Neuronal stem cell (in vitro differentiated cells): ENCODE measurements around the gene SAMSN1.
"Not testable (repeated sequence)": the region's sequence is repeated elsewhere in the genome, so short reads cannot be mapped to it uniquely, and the experiment has no call there.

Experiments
- DNase-seq: peaks from one replicate; pipeline ENCODE4 v3.0.0-alpha.2; 2013; ENCODE audit warnings: low spot score
- H2AFZ ChIP-seq: one replicate; pipeline ENCODE4 v1.6.1; 2013; ENCODE audit warnings: mild to moderate bottlenecking, low read length, inconsistent platforms
- H2AK5ac ChIP-seq: 2 replicates; pipeline ENCODE4 v1.6.1; 2013; ENCODE audit warnings: low read depth, mild to moderate bottlenecking, inconsistent platforms, low read length, moderate library complexity, mixed read lengths
- H2BK120ac ChIP-seq: 2 replicates; pipeline ENCODE4 v1.6.1; 2013; ENCODE audit warnings: low read depth, mild to moderate bottlenecking, inconsistent platforms, low read length, moderate library complexity, mixed read lengths
- H2BK12ac ChIP-seq: one replicate; pipeline ENCODE4 v1.6.1; 2013; ENCODE audit warnings: low read length, inconsistent platforms
- H2BK15ac ChIP-seq: 2 replicates; pipeline ENCODE4 v1.6.1; 2013; ENCODE audit warnings: mild to moderate bottlenecking, low read length, inconsistent platforms, mixed read lengths
- H2BK5ac ChIP-seq: one replicate; pipeline ENCODE4 v1.6.1; 2013; ENCODE audit warnings: inconsistent platforms, mild to moderate bottlenecking, low read length, moderate library complexity
- H3K14ac ChIP-seq: one replicate; pipeline ENCODE4 v1.6.1; 2013; ENCODE audit warnings: low read length, inconsistent platforms
- H3K18ac ChIP-seq: 2 replicates; pipeline ENCODE4 v1.6.1; 2013; ENCODE audit warnings: low read length, inconsistent platforms
- H3K23ac ChIP-seq: 2 replicates; pipeline ENCODE4 v1.6.1; 2013; ENCODE audit warnings: low read depth, mild to moderate bottlenecking, mixed read lengths, low read length, inconsistent platforms; ENCODE audit not compliant: poor library complexity
- H3K27ac ChIP-seq: replicated peaks from 3 replicates; pipeline ENCODE4 v1.5.1; 2013; ENCODE audit warnings: low read length, inconsistent platforms
- H3K27me3 ChIP-seq, 3 experiments: 2 replicates each; pipeline ENCODE4 v1.6.1; 2013; ENCODE audit warnings: low read length in 3 of 3, mild to moderate bottlenecking in 2 of 3, inconsistent platforms in 1 of 3, low read depth in 1 of 3, mixed read lengths in 1 of 3, moderate library complexity in 1 of 3; ENCODE audit not compliant: control insufficient read depth in 3 of 3, insufficient read depth in 3 of 3
- H3K36me3 ChIP-seq, 2 donors: replicated peaks in 1 of 2; 2 replicates each; pipeline ENCODE4 v1.6.1; 2013; ENCODE audit warnings: low read length in 2 of 2; ENCODE audit not compliant: control insufficient read depth in 2 of 2, insufficient read depth in 2 of 2
- H3K4ac ChIP-seq: 2 replicates; pipeline ENCODE4 v1.6.1; 2013; ENCODE audit warnings: inconsistent platforms, mild to moderate bottlenecking, low read length, moderate library complexity
- H3K4me1 ChIP-seq, 2 donors: 1 replicate in 1 of 2; 2 replicates in 1 of 2; pipeline ENCODE4 v1.6.1; 2013; ENCODE audit warnings: low read length in 2 of 2, low read depth in 1 of 2; ENCODE audit not compliant: control insufficient read depth in 2 of 2, insufficient read depth in 1 of 2
- H3K4me2 ChIP-seq: one replicate; pipeline ENCODE4 v1.6.1; 2013; ENCODE audit warnings: mild to moderate bottlenecking, low read length, inconsistent platforms; ENCODE audit not compliant: insufficient read depth, poor library complexity, severe bottlenecking
- H3K4me3 ChIP-seq, 2 donors: 2 replicates each; pipeline ENCODE4 v1.5.1; 2013; ENCODE audit warnings: low read length in 2 of 2, mild to moderate bottlenecking in 2 of 2, inconsistent platforms in 1 of 2, moderate library complexity in 1 of 2
- H3K79me1 ChIP-seq: one replicate; pipeline ENCODE4 v1.6.1; 2013; ENCODE audit warnings: low read depth, mild to moderate bottlenecking, inconsistent platforms, low read length, moderate library complexity
- H3K9ac ChIP-seq: one replicate; pipeline ENCODE4 v1.6.1; 2013; ENCODE audit warnings: mild to moderate bottlenecking, low read depth, low read length, inconsistent platforms; ENCODE audit not compliant: poor library complexity
- H3K9me3 ChIP-seq, 2 donors: replicated peaks in 1 of 2; 2 replicates each; pipeline versions ENCODE3 to v1.6.1; 2013; ENCODE audit warnings: low read length in 2 of 2, mild to moderate bottlenecking in 2 of 2, inconsistent platforms in 1 of 2, low read depth in 1 of 2, mixed read lengths in 1 of 2, moderate library complexity in 1 of 2; ENCODE audit not compliant: control insufficient read depth in 2 of 2, insufficient read depth in 1 of 2
- H4K8ac ChIP-seq: one replicate; pipeline ENCODE4 v1.6.1; 2013; ENCODE audit warnings: low read depth, mild to moderate bottlenecking, inconsistent platforms, low read length, moderate library complexity
- H4K91ac ChIP-seq: one replicate; pipeline ENCODE4 v1.6.1; 2013; ENCODE audit warnings: low read length, low read depth, mild to moderate bottlenecking, inconsistent platforms; ENCODE audit not compliant: poor library complexity
- WGBS, 2 donors: extraction: QIAGEN DNeasy Blood & Tissue Kit; methylation state at CpG; one replicate each; pipeline ENCODE4 v1.1.7; 2013; ENCODE audit warnings: missing lambda C conversion rate in 2 of 2, mixed read lengths in 1 of 2; ENCODE audit not compliant: insufficient read length in 2 of 2, insufficient replicate concordance in 1 of 2; ENCODE audit errors: extremely low coverage in 2 of 2; 5-methylcytosine and 5-hydroxymethylcytosine counted together

SAMSN1 gene

GRCh38 chr21:14550135-14550534, 4.0 kb upstream of the SAMSN1 start:
- H3K9me3 ChIP-seq = no peaks in the 10 kb centered on the region
- no peak overlapping the region for H3K4ac ChIP-seq
- H3K27me3 ChIP-seq = no peaks in the 10 kb centered on the region
- no peaks in the 10 kb centered on the region for H3K79me1 ChIP-seq
- H3K36me3 ChIP-seq = no peaks in the 10 kb centered on the region
- no peak overlapping the region for H2BK5ac ChIP-seq
- H3K27ac ChIP-seq = no peak overlapping the region
- no peak overlapping the region for H2BK120ac ChIP-seq
- no peak overlapping the region for H4K8ac ChIP-seq
- no peak overlapping the region for H3K9ac ChIP-seq
- no peak for DNase-seq
- no peak overlapping the region for H2AFZ ChIP-seq
- no peak overlapping the region for H2BK12ac ChIP-seq
- H4K91ac ChIP-seq = no peak overlapping the region
- H3K4me3 ChIP-seq = no peak overlapping the region
- no peak overlapping the region for H3K4me2 ChIP-seq
- H3K4me1 ChIP-seq = no peaks in the 10 kb centered on the region
- H3K18ac ChIP-seq = no peak overlapping the region
- WGBS, 2 donors = no CpG with 5 or more reads among the region's 3 CpGs
- no peak overlapping the region for H3K23ac ChIP-seq
- H2BK15ac ChIP-seq = no peak overlapping the region
- H3K14ac ChIP-seq = no peak overlapping the region
- H2AK5ac ChIP-seq = no peak overlapping the region

- H3K27ac ChIP-seq = no peak overlapping the region
- H3K18ac ChIP-seq = no peak overlapping the region
- no peak overlapping the region for H2BK12ac ChIP-seq
- no CpG with 5 or more reads among the region's 2 CpGs for WGBS, 2 donors
- no peak overlapping the region for H4K8ac ChIP-seq
- no peak overlapping the region for H2BK5ac ChIP-seq
- H2BK15ac ChIP-seq = no peak overlapping the region
- H3K14ac ChIP-seq = no peak overlapping the region
- H3K36me3 ChIP-seq = no peaks in the 10 kb centered on the region
- no peak overlapping the region for H3K4me2 ChIP-seq
- H4K91ac ChIP-seq = no peak overlapping the region
- H3K27me3 ChIP-seq = no peaks in the 10 kb centered on the region
- H2AK5ac ChIP-seq = no peak overlapping the region
- DNase-seq = no peak
- no peak overlapping the region for H2BK120ac ChIP-seq
- no peaks in the 10 kb centered on the region for H3K79me1 ChIP-seq
- H3K23ac ChIP-seq = no peak overlapping the region
- no peaks in the 10 kb centered on the region for H3K9me3 ChIP-seq
- H3K9ac ChIP-seq = no peak overlapping the region
- H3K4me1 ChIP-seq = no peaks in the 10 kb centered on the region
- no peak overlapping the region for H3K4ac ChIP-seq
- no peak overlapping the region for H3K4me3 ChIP-seq
- H2AFZ ChIP-seq = no peak overlapping the region
Observed at GRCh38 chr21:14548779-14549178, 2.7 kb upstream of the SAMSN1 start.

- H2BK5ac ChIP-seq = no peak overlapping the region
- no peak overlapping the region for H3K23ac ChIP-seq
- no peak for DNase-seq
Observed at GRCh38 chr21:14547834-14548513, 1.9 kb upstream of the SAMSN1 start.

DNA sequence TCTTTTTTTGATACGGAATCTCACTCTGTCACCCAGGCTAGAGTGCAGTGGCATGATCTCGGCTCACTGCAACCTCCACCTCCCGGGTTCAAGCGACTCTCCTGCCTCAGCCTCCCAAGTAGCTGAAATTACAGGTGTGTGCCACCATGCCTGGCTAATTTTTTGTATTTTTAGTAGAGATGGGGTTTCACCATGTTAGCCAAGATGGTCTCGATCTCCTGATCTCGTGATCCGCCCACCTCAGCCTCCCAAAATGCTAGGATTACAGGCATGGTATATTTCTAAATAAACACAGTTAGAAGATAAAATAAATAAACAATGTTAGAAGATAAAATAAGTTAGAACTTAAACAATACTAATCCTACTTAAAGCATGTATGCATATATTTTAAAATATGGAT, 604 bp upstream of the SAMSN1 start:
- H4K8ac ChIP-seq, H2BK12ac ChIP-seq, H3K27me3 ChIP-seq, H3K18ac ChIP-seq, H3K79me1 ChIP-seq, H3K27ac ChIP-seq, H3K36me3 ChIP-seq, H3K4me3 ChIP-seq, H2AK5ac ChIP-seq, H3K9me3 ChIP-seq, H2BK5ac ChIP-seq, H3K14ac ChIP-seq, H3K4me2 ChIP-seq, H3K4ac ChIP-seq, H2BK15ac ChIP-seq, H3K4me1 ChIP-seq, H2BK120ac ChIP-seq, H2AFZ ChIP-seq, H3K9ac ChIP-seq, H3K23ac ChIP-seq, H4K91ac ChIP-seq, DNase-seq: not testable (repeated sequence)
- no CpG with 5 or more reads among the region's 7 CpGs for WGBS, 2 donors

More at GRCh38 chr21:14547834-14548513, 1.9 kb upstream of the SAMSN1 start:
- Histone ChIP-seq H3K27me3 (no peaks in the 10 kb centered on the region), H2BK15ac (no peak overlapping the region), H3K4me2 (no peak overlapping the region), H3K27ac (no peak overlapping the region), H3K36me3 (no peaks in the 10 kb centered on the region), H3K9ac (no peak overlapping the region), H2AFZ (no peak overlapping the region), H3K4me3 (no peak overlapping the region), H4K91ac (no peak overlapping the region), H3K18ac (no peak overlapping the region), H2AK5ac (no peak overlapping the region), H3K79me1 (no peaks in the 10 kb centered on the region), H3K4me1 (no peaks in the 10 kb centered on the region), H3K4ac (no peak overlapping the region), H4K8ac (no peak overlapping the region), H2BK120ac (no peak overlapping the region), H2BK12ac (no peak overlapping the region), H3K9me3 (no peaks in the 10 kb centered on the region), H3K14ac (no peak overlapping the region)
- no CpG with 5 or more reads among the region's 3 CpGs for WGBS, 2 donors
